Erythroblast (primary cell): ENCODE measurements around the gene SHISA8.

ENCODE experiments used
- GATA1 ChIP-seq: IDR thresholded peaks from 2 replicates; pipeline ENCODE4 v1.6.1; 2011; ENCODE audit warnings: low read depth, mild to moderate bottlenecking, control low read depth, low read length, moderate library complexity
- POLR2A ChIP-seq: IDR thresholded peaks from 2 replicates; pipeline ENCODE4 v1.6.1; 2011; ENCODE audit warnings: mild to moderate bottlenecking, low read length

- no peak for TF ChIP-seq POLR2A
- no peak for TF ChIP-seq GATA1
Observed at GRCh38 chr22:41910050-41911000, 4.5 kb downstream of the SHISA8 start.
